Progenitor cell of endocrine pancreas (in vitro differentiated cells): ENCODE results near the gene TNPO3. TPM values are rescaled to one million over a fixed set of nuclear protein-coding genes. Genes with fewer than 3 reads are reported as not detected.
A peak's percentile ranks its signal among the peaks of the same experiment; 100 is the strongest.
"Not testable (repeated sequence)": the region's sequence is repeated elsewhere in the genome, so short reads cannot be mapped to it uniquely, and the experiment has no call there.

Experiments
- DNase-seq: peaks from one replicate; pipeline ENCODE4 v3.0.0; 2021; ENCODE audit warnings: low spot score; ENCODE audit not compliant: unreplicated experiment
- H3K27ac Mint-ChIP-seq: 2 replicates; pipeline ENCODE4 v1.8.0; 2021; ENCODE audit warnings: mild to moderate bottlenecking, moderate library complexity, mixed read lengths
- H3K27me3 Mint-ChIP-seq: 2 replicates; pipeline ENCODE4 v1.8.0; 2021; ENCODE audit warnings: mixed read lengths
- H3K36me3 Mint-ChIP-seq: 2 replicates; pipeline ENCODE4 v1.8.0; 2022; ENCODE audit warnings: mixed read lengths; ENCODE audit not compliant: insufficient read depth
- H3K4me1 Mint-ChIP-seq: 2 replicates; pipeline ENCODE4 v1.8.0; 2021; ENCODE audit warnings: low read depth, mixed read lengths
- H3K4me3 Mint-ChIP-seq: 2 replicates; pipeline ENCODE4 v1.8.0; 2021; ENCODE audit warnings: low read depth, mild to moderate bottlenecking, moderate library complexity, mixed read lengths
- H3K9me3 Mint-ChIP-seq: 2 replicates; pipeline ENCODE4 v1.8.0; 2021; ENCODE audit warnings: low read depth, mixed read lengths
- CTCF ChIP-seq: fragments of 200-600 bp; sonication (generic); IDR thresholded peaks from one replicate; pipeline ENCODE4 v1.5.0; 2021; ENCODE audit warnings: antibody characterized with exemption, mild to moderate bottlenecking; ENCODE audit not compliant: unreplicated experiment
- total RNA-seq: library from RNA; stranded (reverse); gene quantifications from 2 replicates; pipeline ENCODE4 v1.2.1, GENCODE V29; 2021

TNPO3 gene
- total RNA-seq, 1 donor from 2014 or later = 44.8 TPM

GRCh38 chr7:129055294-129055816 lies 444 bp upstream of the TNPO3 start:
- H3K9me3 Mint-ChIP-seq = no peaks in the 10 kb centered on the region
- TF ChIP-seq CTCF = no peak
- DNase-seq = no peak
- peaks cover 3% of the 10 kb centered on the region for H3K36me3 Mint-ChIP-seq
- peak overlapping the region; percentile 100 for H3K27ac Mint-ChIP-seq
- peak overlapping the region; percentile 97 for H3K4me3 Mint-ChIP-seq
- peaks cover 7% of the 10 kb centered on the region for H3K27me3 Mint-ChIP-seq
- H3K4me1 Mint-ChIP-seq = peaks cover 22% of the 10 kb centered on the region

- Mint-ChIP-seq H3K27ac (peak overlapping the region; percentile 100), H3K4me3 (peak overlapping the region; percentile 97), H3K4me1 (peaks cover 24% of the 10 kb centered on the region), H3K36me3 (peaks cover 9% of the 10 kb centered on the region), H3K27me3 (no peaks in the 10 kb centered on the region), H3K9me3 (no peaks in the 10 kb centered on the region)
- TF ChIP-seq CTCF = no peak
- DNase-seq = no peak
Observed at GRCh38 chr7:129053938-129054437, 923 bp downstream of the TNPO3 start.

- DNase-seq = no peak
- no peak for TF ChIP-seq CTCF
- Mint-ChIP-seq H3K9me3 (no peaks in the 10 kb centered on the region), H3K27me3 (no peaks in the 10 kb centered on the region), H3K27ac (no peak overlapping the region), H3K4me1 (peaks cover 24% of the 10 kb centered on the region), H3K4me3 (peak overlapping the region; percentile 97), H3K36me3 (peaks cover 9% of the 10 kb centered on the region)
Observed at GRCh38 chr7:129052441-129052840, 2.5 kb downstream of the TNPO3 start.

- not testable (repeated sequence) for DNase-seq, H3K9me3 Mint-ChIP-seq, H3K27ac Mint-ChIP-seq, H3K27me3 Mint-ChIP-seq, H3K36me3 Mint-ChIP-seq, H3K4me3 Mint-ChIP-seq
- peaks cover 25% of the 10 kb centered on the region for H3K4me1 Mint-ChIP-seq
Observed at GRCh38 chr7:129051459-129051858, 3.5 kb downstream of the TNPO3 start.

- DNase-seq = no peak
- Mint-ChIP-seq H3K27ac (no peak overlapping the region), H3K27me3 (no peaks in the 10 kb centered on the region), H3K36me3 (peaks cover 9% of the 10 kb centered on the region), H3K4me3 (no peak overlapping the region), H3K4me1 (peaks cover 14% of the 10 kb centered on the region), H3K9me3 (no peaks in the 10 kb centered on the region)
- TF ChIP-seq CTCF = no peak
Observed at GRCh38 chr7:129047761-129048160, 7.2 kb downstream of the TNPO3 start.

- Mint-ChIP-seq H3K27ac (no peak overlapping the region), H3K4me3 (no peak overlapping the region), H3K36me3 (peaks cover 9% of the 10 kb centered on the region), H3K4me1 (peaks cover 9% of the 10 kb centered on the region), H3K27me3 (no peaks in the 10 kb centered on the region), H3K9me3 (no peaks in the 10 kb centered on the region)
- TF ChIP-seq CTCF = no peak
- DNase-seq = no peak
Observed at GRCh38 chr7:129045682-129046081, 9.2 kb downstream of the TNPO3 start.
